OCI-LY1 (cell line): ENCODE data around the gene RAP1GDS1.

Source experiments
- CTCF ChIP-seq: fragments of 200-600 bp; sonication (generic), shearing (Covaris generic); IDR thresholded peaks from 2 replicates; pipeline ENCODE4 v1.5.1; 2017; ENCODE audit warnings: mild to moderate bottlenecking, antibody characterized with exemption, low read length, moderate library complexity, mixed read lengths
- EZH2 ChIP-seq: fragments of 200-600 bp; sonication (generic), shearing (Covaris generic); IDR thresholded peaks from 2 replicates; pipeline ENCODE4 v1.8.0; 2017; ENCODE audit warnings: borderline replicate concordance, mixed run types, mild to moderate bottlenecking, antibody characterized with exemption, low read length, moderate library complexity, mixed read lengths

- TF ChIP-seq EZH2 (no peak), CTCF (no peak)
These were observed 213.2 kb downstream of the RAP1GDS1 start for GRCh38 chr4:98474408-98474844.
